Activated CD8-positive, alpha-beta memory T cell treated with anti-CD3 and anti-CD28 coated beads for 1 hour (primary cell): ENCODE data around the gene PDE4D.
"Not testable (repeated sequence)": the region's sequence is repeated elsewhere in the genome, so short reads cannot be mapped to it uniquely, and the experiment has no call there.

Source experiments
- DNase-seq, 2 donors: peaks; one replicate each; pipeline ENCODE4 v3.0.0-alpha.2; 2020; ENCODE audit warnings: low read depth in 1 of 2; ENCODE audit errors: extremely low read depth in 1 of 2

Gene PDE4D

DNA sequence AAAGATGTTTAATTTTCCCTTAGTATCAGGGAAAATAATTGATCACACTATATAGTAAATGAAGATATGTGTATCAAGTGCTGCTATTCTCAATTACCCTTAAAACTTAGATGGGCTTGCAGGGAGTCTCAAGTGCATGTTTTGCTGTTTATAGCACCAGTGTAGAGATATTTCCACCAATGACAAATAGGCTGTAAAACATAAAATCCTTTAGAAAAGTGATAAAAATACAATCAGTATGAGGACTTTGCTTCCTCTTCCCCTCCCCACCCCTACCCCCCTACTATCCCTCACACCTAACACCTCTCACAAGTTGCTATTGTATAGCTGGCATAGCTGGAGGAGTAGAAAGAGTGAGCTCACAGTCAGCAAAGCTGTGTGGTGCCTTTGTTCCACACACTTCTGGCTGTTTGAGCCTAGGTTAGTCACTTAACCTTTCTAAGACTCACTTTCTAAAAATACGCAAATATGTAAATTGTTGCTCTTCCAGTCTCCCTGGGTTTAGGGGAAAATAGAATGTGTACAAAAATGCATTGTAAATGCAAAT, 93.1 kb downstream of the PDE4D start:
- DNase-seq, result no peak

DNA sequence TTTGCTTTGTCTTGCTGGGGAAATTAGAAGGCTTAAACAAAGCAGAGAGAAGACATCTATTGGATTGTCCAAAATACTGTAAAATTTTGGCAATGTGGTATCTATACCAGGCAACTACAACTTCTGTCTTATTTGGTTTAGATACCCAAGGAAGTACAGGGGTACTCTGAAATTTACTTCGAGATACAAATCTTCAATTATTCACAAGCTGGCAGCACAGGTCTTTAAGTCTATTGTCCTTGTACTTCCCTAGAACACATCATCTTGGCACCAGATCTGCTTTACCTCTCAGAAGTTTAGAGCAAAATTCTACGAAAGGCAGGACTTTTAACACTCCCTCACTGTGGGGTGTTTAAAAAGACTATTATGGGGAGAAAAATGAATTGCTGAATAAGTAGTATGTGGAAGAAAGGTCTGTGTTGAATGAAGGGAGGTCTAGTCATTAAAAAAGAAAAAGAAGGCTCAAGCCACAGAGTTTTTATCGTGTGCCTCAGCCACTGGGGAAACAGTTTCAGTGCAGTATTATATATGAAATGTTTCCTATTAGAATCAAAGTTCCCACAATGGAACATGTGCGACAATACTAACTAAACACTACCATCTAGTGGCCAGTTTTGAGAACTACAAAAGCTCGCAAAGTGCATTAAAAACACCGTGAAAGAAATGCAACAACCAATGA, 93.7 kb downstream of the PDE4D start:
- DNase-seq, result no peak

DNA sequence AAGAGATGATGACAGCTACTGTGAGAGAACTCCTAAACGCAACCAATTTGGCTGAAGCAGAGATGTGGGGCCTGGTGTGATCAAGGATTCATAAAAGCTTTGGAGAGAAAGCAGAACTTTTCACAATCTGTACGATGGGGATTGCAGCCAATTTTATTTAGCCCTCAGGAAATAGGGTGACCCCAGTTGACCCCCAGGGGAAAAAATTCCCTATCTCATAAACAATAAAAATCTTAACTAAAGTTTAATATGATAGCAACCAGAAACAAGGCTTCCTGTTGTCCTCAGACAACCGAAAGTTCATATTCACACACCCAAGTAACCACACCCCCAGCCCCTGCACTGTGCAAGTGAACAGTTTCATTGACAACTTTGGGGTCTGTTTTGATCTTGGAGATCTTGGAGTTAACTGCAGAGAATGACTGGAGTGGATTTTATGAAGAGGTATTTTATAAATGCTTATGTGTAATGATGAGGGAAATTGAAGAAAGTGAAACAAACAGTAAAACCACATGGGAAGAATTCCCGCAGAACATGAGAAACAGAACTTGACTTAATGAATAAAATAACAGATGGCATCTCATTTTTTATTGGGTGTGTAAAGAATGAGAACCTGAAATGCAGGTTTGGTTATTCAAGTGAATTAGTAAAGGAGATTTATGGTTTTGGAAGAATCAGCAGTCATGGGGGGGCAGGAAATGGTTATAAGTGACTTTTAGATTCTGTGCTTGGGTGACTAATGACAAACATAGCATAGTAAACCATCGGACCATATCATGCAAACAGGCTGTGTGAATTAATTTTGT, 94.5 kb downstream of the PDE4D start:
- no peak for DNase-seq

DNA sequence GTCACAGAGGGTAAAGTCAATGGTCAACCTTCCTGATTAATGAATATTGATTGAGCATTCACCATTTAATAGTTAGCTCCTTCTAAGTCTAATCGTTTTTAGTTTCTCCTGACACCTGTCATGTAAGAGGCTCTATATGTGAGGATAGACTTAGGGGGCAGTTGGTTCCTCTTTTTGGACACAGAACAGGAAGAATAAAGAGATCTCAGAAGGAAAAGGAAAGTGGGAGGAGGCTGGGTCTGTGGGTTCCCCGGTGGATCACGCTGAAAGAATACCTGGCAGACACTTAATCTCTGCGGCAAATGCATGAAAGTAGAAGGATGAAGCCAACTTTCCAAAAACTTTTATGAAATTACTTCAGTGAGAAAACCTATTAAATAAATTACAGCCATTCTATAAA, 98.4 kb downstream of the PDE4D start:
- DNase-seq, result no peak

DNA sequence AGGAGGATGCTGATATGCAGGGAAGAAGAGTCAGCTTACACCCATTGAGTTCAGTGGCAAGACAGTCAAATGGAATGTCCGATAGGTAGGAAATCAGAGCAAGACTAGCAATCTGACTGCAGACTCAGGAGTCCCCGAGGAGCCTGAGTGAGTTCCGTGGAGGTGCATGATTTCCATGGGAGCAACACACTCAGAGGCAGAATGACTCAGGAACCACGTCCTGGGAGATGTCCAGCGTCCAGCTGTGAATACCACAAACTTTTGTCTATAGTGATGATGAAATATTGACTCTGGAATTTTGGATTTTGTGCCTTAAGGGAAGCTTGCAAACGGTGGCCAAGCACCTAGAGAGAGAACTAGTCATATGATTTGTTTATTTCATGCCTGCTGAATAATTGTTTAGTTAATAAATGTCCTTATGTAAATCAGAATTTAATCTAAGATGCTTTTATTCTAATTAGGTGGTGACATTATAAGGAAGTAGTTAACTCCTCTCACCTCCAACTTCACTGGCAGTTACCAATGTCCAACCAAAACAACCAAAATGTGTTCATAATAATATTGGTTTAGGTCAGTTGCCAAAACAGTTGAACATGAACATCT, 100.4 kb downstream of the PDE4D start:
- no peak for DNase-seq

DNA sequence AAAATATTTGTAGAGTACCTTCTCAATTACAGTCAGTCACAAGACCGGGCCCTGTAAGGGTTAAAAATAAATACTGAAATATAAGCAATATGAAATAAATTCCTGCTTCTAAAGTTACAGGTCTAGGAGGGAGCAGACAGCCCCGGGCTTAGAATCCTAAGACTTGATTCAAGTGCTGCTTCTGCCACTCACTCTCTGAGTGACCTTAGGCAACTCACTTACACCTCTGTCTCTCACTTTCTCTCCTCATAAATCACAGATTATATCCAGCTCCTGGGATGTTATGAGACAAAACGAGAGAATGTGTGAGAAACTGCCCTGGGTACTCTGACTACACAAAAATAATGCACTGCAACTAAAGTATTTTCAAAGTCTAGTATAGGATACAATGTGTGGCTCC, 101.9 kb downstream of the PDE4D start:
- no peak for DNase-seq

DNA sequence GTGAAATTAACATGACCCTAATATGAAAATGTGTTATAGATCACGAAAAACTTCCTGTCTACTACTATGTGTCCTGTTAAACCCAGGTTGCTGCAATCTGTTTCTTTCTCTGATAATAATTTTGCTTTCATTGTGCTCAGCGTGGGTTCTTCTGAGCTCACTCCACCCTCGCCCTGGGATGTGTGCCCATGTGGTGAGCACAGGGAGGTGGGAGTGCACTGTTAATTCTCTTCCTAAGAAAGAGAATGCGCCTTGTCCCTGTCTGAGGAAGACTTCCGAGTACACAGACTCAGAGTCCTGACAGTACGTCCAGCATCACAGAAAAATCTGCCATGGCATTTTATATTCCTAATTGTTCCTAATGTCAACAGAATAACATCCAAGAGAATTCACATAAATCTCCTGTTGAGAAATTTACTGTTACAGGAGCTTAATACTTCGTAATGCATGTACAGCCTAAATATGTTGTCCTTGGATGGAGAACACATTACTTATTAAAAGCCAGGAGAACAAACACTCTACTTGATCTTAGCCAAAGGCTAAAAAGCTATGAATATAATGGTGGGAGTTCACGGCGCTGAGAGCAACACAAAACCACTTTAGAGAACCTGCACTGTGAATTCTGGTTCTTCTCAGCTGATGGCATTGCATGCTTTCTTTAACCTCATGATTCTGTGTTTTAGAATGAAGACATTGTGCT, 102.6 kb downstream of the PDE4D start:
- DNase-seq, result no peak

DNA sequence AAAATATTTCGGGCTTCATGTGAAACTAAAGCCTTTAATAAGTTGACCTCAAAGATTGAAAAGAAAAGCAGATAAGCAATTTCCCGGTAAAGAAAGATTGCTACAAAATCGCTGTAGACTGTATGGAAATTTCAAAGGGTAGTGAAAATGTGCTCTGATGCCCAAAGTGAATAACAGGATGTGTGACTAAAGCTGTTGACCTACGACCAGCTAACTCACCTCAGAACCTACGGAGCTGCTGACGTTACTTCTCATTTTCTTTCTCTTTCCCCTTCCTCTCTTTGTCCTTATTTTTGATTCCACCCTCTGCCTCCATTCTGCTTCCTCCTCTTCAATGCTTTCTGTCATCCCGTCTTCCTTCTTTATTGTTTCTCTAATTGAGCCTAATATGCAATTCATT, 103.2 kb downstream of the PDE4D start:
- DNase-seq, result no peak

DNA sequence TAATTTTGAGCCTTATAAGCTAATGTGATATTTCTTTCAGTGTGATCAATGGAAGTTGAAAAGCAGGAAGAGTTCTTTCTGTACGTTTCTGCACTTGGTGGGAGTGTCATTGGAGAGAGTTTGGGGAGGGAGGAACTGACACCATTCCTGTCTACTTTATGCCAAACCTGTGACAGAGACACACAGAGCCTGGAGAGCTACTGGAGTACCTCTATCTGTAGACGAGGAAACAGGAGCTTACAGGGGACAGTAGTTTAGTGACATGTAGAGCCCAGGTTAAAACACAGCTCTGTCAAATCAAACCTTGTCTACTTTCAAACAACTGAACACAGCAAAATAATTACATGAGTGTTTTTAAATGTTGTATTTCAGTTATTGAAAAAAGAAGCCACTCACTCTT, 103.6 kb downstream of the PDE4D start:
- no peak for DNase-seq

DNA sequence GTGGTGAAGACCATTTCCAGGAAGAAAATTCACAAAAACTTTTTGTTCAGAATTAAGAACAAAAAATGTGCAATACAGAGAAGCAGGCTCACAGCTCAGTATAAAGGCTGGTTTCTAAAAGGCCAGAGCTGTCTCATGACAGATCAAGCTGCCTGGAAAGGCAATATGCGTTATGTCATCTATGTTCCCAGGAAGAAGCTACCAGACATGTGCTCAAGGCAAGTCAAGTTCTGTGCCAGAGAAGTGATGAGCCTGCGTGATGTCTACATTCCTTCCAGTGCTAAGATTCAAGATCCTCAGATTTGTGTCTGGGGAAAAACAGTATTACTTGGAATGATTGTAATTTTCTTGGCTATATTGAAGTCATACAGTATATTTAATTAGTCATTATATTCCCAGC, 104.3 kb downstream of the PDE4D start:
- no peak for DNase-seq

DNA sequence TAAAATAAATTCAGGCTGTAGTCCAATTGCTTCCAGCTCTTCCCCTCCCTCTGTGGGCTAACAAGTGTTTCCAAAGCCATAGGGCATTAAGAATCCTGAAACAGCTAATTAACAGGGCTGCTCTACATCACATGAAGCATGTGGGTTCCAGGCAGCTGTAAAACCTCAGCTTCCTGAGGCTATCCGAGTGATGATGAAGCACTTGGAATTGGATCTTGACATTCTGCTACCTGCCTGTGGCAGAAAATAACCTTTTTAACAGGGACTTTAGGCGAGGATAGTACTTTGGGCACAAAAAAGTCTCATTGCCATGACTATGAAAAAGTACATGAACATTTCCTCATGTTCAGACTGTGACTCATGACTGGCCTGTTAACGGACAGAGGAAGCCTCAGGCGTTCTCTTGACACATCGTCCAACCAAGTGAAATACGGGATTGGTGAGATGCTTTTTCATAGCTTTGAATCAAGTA, 107.2 kb downstream of the PDE4D start:
- DNase-seq, result no peak

DNA sequence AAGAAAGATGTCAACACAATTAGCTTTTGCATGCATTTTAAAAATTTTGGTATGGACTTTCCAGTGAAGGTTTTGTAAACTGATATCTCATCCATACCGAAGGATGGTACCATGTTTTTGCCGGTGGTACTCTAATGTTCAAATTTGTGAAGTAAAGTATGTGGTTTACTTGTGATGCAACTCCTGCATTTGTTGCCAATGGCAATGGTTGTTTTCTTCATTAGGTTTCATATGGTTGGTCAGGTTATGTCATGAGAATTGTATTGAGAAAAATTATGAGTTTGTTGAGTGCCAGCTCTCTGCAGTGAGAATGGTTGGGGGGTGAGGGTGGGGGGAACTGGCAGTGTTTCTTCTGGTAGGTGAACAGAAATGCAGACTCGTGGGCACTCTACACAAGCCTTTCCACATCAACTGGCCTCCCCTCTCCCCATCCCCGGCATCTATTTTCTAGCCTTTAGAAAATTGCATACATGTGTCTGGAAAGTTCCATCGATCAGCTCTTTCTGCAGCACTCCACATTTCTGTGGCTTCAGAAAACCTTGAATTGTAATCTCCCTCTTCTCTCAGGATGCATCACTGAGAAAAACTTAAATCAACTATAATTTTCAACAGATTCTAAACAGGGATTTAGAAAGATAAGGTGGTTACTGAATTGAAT, 107.7 kb downstream of the PDE4D start:
- no peak for DNase-seq

DNA sequence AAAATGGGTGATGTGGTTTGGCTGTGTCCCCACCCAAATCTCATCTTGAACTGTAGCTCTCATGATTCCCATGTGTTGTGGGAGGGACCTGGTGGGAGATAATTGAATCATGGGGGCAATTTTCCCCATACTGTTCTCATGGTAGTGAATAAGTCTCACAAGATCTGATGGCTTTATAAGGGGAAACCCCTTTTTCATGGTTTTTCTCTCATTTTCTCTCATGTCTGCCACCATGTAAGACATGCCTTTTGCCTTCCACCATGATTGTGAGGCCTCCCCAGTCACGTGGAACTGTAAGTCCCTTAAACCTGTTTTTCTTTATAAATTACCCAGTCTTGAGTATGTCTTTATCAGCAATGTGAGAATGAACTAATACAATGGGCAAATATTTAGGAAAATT, 108.8 kb downstream of the PDE4D start:
- not testable (repeated sequence) for DNase-seq

DNA sequence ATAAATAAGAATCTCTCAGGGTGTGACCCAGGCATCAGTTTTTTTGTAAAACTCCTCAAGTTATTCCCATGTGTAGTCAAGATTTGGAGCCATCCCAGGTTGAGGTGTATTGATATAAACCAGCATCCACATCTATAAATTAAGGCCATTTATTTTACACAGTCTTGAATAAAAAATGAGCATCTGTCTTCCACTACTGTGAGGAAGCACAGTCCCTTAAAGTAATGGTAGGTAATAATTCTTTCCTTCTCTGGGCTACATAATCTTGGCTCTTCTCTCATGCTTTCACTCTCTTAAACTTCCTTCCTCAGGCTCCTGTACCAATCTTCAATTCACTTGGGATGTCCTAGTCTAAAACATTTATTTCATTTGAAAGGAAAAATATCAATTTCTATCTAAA, 110.3 kb downstream of the PDE4D start:
- DNase-seq, result no peak

DNA sequence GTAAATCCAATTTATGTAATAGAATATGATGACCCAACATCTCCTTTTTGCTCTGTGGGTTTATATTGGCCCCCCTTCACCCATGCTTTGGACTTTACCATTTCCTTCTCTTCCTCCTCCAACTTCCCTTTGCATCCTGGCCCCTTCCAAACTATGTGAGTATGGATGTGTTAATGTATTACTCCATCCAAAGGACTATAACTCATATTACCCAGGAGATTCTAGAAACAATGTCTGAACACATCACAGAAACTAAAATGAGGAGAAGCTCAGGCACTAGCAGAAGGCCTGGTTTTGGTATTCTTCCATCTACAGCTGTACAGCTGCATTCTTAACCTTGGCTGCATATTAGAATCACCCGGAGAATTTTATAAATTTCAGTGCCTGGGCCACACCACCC, 110.7 kb downstream of the PDE4D start:
- DNase-seq, result no peak

DNA sequence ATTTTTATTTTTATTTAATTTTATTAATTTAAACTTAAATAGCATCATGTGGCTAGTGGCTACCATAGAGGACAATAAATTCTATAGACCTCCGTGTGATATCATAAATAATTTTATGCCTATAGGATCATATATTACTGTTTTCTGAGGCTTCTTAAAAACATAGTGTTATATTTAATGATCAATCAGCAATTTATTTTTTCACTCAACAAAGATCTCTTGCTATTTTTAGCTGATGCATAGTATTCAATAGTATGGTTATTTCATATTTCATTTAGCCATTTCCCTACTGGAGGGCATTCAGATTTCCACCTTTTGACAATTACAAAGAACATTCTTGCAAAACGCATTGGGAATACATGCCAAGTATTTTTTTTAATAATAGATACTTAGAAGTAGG, 114.1 kb downstream of the PDE4D start:
- no peak for DNase-seq

DNA sequence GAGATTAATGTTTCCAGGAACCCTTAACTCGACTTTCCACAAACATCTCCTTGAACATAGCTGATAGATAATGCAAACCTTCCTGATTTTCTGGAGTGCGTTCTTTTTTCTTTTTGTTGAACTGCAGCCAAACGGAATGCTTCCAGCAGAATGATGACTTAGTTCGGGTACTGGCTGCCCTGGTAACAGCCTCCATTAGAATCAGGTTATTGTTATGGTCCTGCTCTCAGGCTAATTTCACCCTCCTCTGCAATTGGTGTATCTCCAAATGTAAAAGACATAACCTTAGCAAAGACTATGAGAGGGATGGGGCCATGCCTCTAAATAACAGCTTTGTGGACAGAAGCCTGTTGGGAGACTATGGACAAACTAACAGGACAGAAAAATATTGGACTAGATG, 116.5 kb downstream of the PDE4D start:
- DNase-seq, result no peak

DNA sequence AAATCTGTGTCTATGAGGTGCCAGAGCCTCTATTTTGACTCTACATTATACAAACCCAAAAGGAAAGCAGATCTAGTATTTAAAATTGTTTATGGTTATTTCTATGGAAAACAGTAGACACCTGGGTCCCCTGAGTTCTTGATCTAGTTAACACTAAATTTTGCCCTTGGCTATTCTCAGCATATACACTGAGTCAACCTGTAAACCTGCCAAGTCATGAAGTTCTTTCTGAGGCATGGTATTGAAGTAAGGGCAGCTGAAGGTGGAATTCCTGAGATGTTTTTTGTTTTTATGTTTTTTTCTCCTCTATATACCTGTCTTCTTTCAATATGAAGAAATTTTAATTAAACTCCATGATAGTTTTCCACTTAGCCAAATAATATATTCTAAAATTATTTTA, 120.2 kb downstream of the PDE4D start:
- no peak for DNase-seq

DNA sequence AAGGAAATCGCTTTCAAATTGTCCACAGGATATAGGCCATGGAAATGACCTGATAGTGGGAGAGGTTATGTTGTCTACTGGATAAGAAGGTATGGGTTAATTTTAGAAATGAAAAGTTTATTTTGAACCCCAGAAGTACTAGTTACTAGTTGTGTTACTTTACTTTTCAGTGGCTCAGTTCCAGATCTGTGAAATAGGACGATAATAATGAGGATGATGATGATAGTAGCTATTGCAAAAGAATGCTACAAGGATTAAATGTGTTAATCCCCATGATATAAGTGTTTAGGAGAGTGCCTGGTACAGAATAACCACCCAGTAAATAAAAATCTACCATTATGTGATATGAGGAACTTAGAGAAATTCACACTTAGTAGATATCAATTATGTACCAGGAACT, 120.8 kb downstream of the PDE4D start:
- no peak for DNase-seq

DNA sequence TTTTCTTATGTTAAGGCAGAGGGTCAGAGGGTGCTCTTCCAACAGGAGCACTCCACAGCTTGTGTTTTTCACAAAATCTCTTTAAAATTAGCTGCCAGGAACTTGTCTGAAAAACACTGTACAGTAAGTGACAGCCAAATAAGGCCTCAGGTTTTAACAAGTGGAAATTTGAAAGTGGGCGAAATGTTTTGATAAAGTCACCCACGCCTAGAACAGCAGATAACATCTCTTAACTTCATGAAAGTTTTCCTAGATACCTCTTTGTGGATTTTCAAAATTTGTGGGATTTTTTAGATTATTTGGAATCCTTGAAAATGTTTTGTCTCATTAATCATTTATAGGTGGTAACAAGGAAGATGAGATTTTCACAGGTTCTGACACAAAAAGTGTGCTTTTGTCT, 121.3 kb downstream of the PDE4D start:
- no peak for DNase-seq

DNA sequence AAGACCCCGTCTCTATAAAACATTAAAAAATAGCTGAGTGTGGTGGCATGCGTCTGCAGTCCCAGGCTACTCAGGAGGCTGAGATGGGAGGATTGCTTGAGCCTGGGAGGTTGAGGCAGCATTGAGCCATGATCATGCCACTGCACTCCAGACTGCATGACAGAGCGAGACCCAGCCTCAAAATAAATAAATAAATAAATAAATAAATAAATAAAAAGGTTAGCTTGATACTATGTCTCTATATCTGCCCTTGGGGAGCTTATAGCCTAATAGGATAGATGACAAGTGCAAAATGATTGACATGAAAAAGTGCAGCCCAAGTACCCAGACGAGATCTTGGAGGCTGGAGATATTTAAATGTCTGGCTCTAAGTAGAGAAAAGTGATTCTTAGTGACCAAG, 122.6 kb downstream of the PDE4D start:
- no peak for DNase-seq
